A549 (cell line): Measurements from ENCODE around the gene FMNL2.

Experiments used
- SMC3 ChIP-seq: fragments of >200 bp; sonication (Bioruptor Twin); formaldehyde crosslinking; IDR thresholded peaks from 3 replicates; pipeline ENCODE4 v1.6.1; 2018; ENCODE audit warnings: inconsistent platforms
- ZSCAN20 ChIP-seq: fragments of 250-450 bp; sonication (Bioruptor Pico); IDR thresholded peaks from 2 replicates; pipeline ENCODE4 v1.8.0; 2022; ENCODE audit warnings: mild to moderate bottlenecking, moderate library complexity
- TF ChIP-seq, protein P1 (sequence below): fragments of >200 bp; sonication (Bioruptor Twin); formaldehyde crosslinking; IDR thresholded peaks from 3 replicates; pipeline ENCODE4 v1.5.1; 2016
- TF ChIP-seq, protein P2 (sequence below): IDR thresholded peaks from 2 replicates; pipeline ENCODE4 v1.6.1; 2012
- TF ChIP-seq, protein P3 (sequence below): fragments of 150-350 bp; IDR thresholded peaks from 2 replicates; pipeline ENCODE4 v1.6.1; 2014; ENCODE audit warnings: low read depth, mild to moderate bottlenecking, low read length

DNA sequence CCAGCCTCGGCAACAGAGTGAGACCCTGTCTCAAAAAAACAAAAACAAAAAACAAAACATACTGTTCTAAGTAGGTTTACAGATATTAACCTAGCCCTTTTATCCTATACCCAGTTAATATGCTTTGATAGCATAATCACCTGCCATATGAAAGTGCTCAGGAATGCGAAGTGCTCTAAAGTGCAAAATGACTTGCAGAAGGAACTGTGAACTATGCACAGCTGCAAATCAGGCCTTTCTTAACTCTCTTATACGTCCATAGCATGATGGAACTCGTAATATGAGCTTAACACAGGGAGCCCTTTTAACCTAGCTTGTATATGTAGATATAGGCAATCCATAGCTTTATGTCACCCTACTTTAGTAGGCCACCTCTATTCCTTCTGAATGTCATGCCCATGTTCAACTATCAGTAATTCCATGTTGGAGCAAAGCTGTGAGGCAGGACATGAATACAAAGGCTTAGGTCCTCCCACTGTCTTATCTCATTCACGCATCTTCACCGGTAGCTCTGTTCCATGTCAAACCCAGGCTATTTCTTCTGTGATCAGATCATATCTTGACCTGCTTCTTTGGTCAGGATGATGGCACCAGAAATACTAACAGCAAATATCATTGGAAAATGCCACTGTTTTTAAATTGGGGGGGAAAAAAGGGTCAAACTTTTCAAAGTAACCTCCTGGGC, 309.4 kb downstream of the FMNL2 start:
- TF ChIP-seq ZSCAN20 (no peak), SMC3 (no peak)
- TF ChIP-seq, protein P1, sequence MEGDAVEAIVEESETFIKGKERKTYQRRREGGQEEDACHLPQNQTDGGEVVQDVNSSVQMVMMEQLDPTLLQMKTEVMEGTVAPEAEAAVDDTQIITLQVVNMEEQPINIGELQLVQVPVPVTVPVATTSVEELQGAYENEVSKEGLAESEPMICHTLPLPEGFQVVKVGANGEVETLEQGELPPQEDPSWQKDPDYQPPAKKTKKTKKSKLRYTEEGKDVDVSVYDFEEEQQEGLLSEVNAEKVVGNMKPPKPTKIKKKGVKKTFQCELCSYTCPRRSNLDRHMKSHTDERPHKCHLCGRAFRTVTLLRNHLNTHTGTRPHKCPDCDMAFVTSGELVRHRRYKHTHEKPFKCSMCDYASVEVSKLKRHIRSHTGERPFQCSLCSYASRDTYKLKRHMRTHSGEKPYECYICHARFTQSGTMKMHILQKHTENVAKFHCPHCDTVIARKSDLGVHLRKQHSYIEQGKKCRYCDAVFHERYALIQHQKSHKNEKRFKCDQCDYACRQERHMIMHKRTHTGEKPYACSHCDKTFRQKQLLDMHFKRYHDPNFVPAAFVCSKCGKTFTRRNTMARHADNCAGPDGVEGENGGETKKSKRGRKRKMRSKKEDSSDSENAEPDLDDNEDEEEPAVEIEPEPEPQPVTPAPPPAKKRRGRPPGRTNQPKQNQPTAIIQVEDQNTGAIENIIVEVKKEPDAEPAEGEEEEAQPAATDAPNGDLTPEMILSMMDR = no peak
- TF ChIP-seq, protein P2, sequence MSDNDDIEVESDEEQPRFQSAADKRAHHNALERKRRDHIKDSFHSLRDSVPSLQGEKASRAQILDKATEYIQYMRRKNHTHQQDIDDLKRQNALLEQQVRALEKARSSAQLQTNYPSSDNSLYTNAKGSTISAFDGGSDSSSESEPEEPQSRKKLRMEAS = no peak
- TF ChIP-seq, protein P3, sequence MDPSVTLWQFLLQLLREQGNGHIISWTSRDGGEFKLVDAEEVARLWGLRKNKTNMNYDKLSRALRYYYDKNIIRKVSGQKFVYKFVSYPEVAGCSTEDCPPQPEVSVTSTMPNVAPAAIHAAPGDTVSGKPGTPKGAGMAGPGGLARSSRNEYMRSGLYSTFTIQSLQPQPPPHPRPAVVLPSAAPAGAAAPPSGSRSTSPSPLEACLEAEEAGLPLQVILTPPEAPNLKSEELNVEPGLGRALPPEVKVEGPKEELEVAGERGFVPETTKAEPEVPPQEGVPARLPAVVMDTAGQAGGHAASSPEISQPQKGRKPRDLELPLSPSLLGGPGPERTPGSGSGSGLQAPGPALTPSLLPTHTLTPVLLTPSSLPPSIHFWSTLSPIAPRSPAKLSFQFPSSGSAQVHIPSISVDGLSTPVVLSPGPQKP = no peak
